GM13977 (cell line): ENCODE data around the gene PTGFRN.
A peak's percentile ranks its signal among the peaks of the same experiment; 100 is the strongest.

Experiments used
- DNase-seq: peaks from one replicate; pipeline ENCODE4 v3.0.0; 2012; ENCODE audit warnings: low spot score
- CTCF ChIP-seq: IDR thresholded peaks from 2 replicates; pipeline ENCODE4 v1.5.1; 2012; ENCODE audit warnings: mild to moderate bottlenecking, control low read depth; ENCODE audit not compliant: insufficient read depth; ENCODE audit errors: extremely low read depth, missing control alignments
- in situ Hi-C: fragments of 300-500 bp; cut with MboI; formaldehyde crosslinking; loops from one replicate; pipeline ENCODE4 v1.12.0; 2022; ENCODE audit warnings: low sequenced_read_pairs, low pct_unique_long_range_greater_than_20kb, mixed read lengths, inconsistent platforms; ENCODE audit not compliant: unreplicated experiment

The PTGFRN gene

GRCh38 chr1:116879478-116880133, 30.1 kb upstream of the PTGFRN start:
- in situ Hi-C loops: no loop called here
- no peak for TF ChIP-seq CTCF
- DNase-seq: no peak

DNA sequence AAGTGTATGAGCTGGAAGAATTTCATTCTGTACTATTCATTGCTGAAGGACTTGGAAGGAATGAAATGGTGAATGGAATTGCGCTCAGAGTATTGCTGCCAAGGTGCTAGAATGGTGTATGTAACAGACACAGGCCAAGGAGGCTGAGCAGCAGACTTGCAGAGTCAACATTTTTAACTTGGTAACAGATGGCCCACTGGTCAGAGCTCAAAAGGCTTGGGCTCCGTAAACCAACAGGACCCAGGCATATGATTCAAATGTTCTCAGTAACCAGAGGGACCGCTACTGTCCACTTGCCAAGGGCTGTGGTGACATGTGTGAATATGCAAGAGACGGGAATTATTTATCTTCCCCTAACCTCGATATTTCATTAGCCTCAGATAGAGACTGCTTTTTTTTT, 28.8 kb upstream of the PTGFRN start:
- in situ Hi-C loops: no loop called here
- TF ChIP-seq CTCF: no peak
- DNase-seq: no peak

DNA sequence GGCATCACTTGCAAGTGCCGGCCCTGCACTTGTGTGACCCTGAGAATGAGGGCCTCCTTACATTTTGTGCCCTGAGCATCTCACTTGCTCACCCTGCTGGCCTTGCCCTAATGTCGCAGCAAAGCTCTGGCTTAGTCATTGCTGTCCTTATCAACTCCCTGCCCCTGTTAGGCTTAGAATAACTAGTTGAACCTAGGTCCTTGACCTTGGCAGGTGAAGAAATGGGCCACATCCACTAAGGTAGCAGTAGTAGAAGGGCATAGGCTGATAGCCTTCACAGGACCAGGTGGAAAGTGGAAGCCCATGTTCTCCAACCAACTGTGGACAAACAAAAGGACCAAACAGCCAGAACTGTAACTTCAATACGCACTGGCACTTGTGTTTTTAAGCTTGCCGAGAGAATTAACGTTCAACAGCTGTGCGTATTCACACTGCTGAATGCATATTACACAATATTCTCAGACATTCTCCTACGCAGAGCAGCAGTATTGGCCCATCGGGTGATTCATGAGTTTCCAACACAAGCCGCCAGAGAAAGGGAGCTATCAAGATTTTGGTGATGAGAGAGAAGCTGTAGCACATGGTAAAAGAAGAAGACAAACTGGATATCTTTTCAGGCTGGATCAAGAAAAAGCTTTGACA, 27.7 kb upstream of the PTGFRN start:
- peak; percentile 60 for TF ChIP-seq CTCF
- in situ Hi-C loops: no loop called here
- peak; percentile 59 for DNase-seq

DNA sequence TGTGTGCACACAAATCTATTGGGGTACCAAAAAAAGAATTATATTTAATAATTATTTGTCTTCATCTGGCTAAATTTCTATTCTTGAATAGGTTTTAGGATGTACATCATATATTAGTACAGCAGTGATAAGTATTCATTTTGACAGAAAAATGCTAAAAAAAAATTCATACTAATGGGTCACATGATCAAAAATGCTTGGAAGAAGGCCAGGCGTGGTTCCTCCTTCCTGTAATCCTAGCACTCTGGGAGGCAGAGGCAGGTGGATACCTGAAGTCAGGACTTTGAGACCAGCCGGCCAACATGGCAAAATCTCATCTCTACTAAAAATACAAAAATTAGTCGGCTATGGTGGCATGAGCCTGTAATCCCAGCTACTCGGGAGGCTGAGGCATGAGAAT, 26.9 kb upstream of the PTGFRN start:
- TF ChIP-seq CTCF: no peak
- in situ Hi-C loops: no loop called here

GRCh38 chr1:116886291-116886878, 23.3 kb upstream of the PTGFRN start:
- no peak for TF ChIP-seq CTCF
- DNase-seq: no peak
- in situ Hi-C loops: no loop called here

More for the DNA sequence above, 26.9 kb upstream of the PTGFRN start:
- DNase-seq: no peak

DNA sequence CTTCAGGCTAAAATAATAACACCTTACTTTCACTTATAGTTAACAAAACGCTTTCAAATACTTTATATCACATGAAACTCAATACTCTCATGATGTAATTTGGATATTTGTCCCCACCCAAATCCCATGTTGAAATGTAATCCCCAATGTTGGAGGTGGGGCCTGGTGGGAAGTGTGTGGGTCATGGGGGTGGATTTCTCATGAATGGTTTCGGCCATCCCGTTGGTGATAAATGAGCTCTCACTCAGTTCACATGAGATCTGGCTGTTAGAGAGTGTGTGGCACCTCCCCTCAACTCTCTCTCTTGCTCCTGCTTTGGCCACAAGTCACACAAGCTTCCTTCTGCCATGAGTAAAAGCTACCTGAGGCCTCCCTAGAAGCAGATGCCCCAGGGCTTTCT, 22.5 kb upstream of the PTGFRN start:
- in situ Hi-C loops: no loop called here
- TF ChIP-seq CTCF: no peak
- no peak for DNase-seq
